Activated CD4-positive, alpha-beta T cell treated with anti-CD3 and anti-CD28 coated beads, Interleukin-2, amount 50 U/mL, for 4 hours (primary cell): ENCODE measurements around the gene C5orf52.
"Not testable (repeated sequence)": the region's sequence is repeated elsewhere in the genome, so short reads cannot be mapped to it uniquely, and the experiment has no call there.

Experiments used
- DNase-seq, 2 experiments: peaks; one replicate each; pipeline ENCODE4 v3.0.0-alpha.2; 2020

C5orf52 gene

GRCh38 chr5:157679801-157680200 lies 8.5 kb downstream of the C5orf52 start:
- no peak for DNase-seq

- DNase-seq = no peak
These were observed 8.9 kb downstream of the C5orf52 start for GRCh38 chr5:157680239-157680638.

GRCh38 chr5:157681048-157681447 lies 9.7 kb downstream of the C5orf52 start:
- DNase-seq = no peak

- no peak for DNase-seq
These were observed 10.9 kb downstream of the C5orf52 start for GRCh38 chr5:157682257-157682656.

GRCh38 chr5:157686276-157687197 lies 15.2 kb downstream of the C5orf52 start:
- DNase-seq = not testable (repeated sequence)

- no peak for DNase-seq
These were observed 15.8 kb downstream of the C5orf52 start for GRCh38 chr5:157687198-157687554.

- DNase-seq = peak; percentile 11 to 16
These were observed 18.8 kb downstream of the C5orf52 start for GRCh38 chr5:157689942-157690689.

GRCh38 chr5:157690690-157691433 lies 19.5 kb downstream of the C5orf52 start:
- no peak for DNase-seq

GRCh38 chr5:157693816-157694215 lies 22.5 kb downstream of the C5orf52 start:
- not testable (repeated sequence) for DNase-seq

GRCh38 chr5:157696154-157696553 lies 24.8 kb downstream of the C5orf52 start:
- not testable (repeated sequence) for DNase-seq

GRCh38 chr5:157698674-157699073 lies 27.3 kb downstream of the C5orf52 start:
- DNase-seq = not testable (repeated sequence)

- DNase-seq = no peak
These were observed 32.4 kb downstream of the C5orf52 start for GRCh38 chr5:157703736-157704135.

GRCh38 chr5:157708866-157709265 lies 37.5 kb downstream of the C5orf52 start:
- no peak for DNase-seq

- DNase-seq = no peak
These were observed 38.0 kb downstream of the C5orf52 start for GRCh38 chr5:157709346-157709745.

- no peak for DNase-seq
These were observed 39.1 kb downstream of the C5orf52 start for GRCh38 chr5:157710431-157710830.

- no peak for DNase-seq
These were observed 39.5 kb downstream of the C5orf52 start for GRCh38 chr5:157710882-157711281.

GRCh38 chr5:157713830-157714595 lies 42.7 kb downstream of the C5orf52 start:
- DNase-seq = no peak

GRCh38 chr5:157714596-157714864 lies 43.2 kb downstream of the C5orf52 start:
- no peak for DNase-seq

- DNase-seq = no peak
These were observed 47.2 kb downstream of the C5orf52 start for GRCh38 chr5:157718519-157718918.

GRCh38 chr5:157719245-157719644 lies 47.9 kb downstream of the C5orf52 start:
- DNase-seq = no peak

- DNase-seq = no peak
These were observed 49.8 kb downstream of the C5orf52 start for GRCh38 chr5:157721159-157721558.

GRCh38 chr5:157722895-157723294 lies 51.6 kb downstream of the C5orf52 start:
- DNase-seq = not testable (repeated sequence)

GRCh38 chr5:157726607-157727006 lies 55.3 kb downstream of the C5orf52 start:
- DNase-seq = not testable (repeated sequence)
